MV-4-11 (cell line): Measurements from ENCODE around the gene ZNF878.

Experiments
- DNase-seq: peaks from one replicate; lab custom pipeline; 2025; lab: John Stamatoyannopoulos, UW

ZNF878 gene

DNA sequence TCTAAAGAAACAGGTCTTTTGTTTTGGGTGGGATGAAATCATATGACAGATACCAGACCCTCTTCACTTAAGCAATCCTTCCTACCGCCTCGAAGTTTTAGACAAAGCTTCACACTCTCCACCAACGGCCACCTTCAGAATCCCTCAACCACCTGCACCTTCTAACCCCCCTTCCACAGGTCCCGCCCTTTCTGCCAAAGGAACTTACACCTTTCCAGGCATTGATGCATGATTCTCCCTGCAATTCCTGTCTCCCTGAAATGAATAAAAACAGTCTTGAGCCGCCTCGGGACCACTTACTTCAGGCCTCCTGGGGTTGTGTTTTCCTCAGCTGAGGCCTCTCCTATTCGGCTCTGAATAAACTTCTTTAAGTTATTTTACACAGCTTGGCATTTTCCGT, 18.1 kb downstream of the ZNF878 start:
- no peak for DNase-seq

DNA sequence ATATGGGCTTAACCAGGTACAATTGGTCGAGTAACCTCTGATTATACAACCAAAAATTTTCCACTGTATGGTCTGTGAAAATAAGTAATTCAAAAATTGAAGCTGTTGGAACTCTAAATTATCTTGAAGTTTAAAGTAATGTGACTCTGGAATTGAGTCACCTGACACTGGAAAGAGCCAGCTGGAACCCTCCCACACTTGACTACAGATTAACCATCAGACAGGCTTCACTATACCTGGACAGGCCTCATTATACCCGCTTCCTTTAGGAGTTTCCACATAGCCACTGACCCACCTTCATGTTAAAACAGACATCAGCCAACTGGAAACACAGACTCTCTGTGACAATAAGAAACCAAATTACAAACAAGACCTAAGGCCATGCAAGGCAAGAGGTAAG, 18.6 kb downstream of the ZNF878 start:
- DNase-seq: no peak

DNA sequence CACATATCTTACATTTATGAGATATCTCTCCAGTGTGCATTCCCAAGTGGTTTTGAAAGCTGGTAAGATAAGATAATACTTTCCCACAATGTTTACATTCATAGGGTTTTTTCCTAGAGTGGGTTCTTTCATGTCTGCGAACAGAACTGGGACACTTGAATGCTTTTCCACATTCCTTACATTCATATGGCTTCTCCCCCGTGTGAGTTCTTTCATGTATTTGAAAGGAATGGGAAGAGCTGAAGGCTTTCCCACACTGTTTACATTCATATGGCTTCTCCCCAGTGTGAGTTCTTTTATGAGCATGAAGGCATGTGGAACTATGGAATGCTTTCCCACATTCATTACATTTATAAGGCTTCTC, 37.0 kb downstream of the ZNF878 start:
- DNase-seq: no peak

DNA sequence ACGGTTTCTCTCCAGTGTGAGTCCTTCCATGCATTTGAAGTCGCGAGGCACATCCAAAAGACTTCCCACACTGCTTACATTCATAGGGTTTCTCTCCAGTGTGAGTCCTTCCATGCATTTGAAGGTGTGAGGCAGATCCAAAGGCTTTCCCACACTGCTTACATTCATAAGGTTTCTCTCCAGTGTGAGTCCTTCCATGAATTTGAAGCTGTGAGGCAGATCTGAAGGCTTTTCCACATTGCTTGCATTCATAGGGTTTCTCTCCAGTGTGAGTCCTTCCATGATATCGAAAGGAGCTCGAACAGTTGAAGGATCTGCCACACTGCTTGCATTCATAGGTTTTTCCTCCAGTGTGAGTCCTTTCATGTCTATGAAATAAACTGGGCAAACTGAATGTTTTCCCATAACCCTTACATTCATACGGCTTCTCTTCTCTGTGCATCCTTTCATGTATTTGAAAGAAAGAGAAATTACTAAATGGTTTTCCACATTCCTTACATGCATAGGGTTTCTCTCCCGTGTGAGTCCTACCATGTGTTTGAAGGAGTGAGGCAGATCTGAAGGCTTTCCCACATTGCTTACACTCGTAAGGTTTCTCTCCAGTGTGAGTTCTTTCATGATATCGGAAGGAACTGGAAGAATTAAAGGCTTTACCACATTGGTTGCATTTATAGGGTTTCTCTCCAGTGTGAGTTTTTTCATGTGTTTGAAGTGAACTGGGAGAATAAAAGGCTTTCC, 37.6 kb downstream of the ZNF878 start:
- DNase-seq: no peak

DNA sequence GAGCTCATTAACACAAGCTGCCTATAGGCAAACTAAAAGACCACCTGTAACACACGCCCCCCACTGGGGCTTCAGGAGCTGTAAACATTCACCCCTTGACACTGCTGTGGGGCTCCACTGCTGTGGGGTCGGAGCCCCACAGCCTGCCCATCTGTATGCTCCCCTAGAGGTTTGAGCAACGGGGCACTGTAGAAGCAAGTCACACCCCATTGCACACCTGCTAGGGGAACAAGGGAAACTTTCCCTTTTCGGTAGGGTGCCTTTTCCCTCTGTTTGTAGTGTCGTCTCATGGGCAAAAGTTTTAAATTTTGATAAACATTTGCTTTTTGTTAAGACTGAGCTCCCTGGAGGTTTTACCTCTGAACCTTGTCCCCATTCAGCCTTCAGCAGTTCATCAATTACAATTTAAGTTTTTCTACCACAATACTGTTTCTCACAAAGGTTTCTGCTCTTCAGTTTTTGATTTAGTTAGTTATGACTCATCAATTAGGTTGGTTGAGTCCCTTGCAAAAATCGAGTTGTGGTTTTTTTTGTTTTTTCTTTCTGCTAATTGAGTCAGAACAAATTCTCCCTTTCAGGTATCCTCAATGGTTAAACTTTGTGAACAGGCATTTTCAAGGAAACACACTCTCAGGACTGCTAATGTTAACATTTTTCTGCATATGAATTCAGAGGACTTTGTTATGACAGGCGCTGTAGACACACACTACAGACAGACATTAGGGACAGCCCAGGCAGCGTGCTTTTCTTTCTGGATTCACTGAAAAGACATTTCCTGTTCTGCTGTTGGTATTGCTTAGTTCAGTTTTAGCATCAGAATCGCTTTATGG, 52.4 kb downstream of the ZNF878 start:
- no peak for DNase-seq

DNA sequence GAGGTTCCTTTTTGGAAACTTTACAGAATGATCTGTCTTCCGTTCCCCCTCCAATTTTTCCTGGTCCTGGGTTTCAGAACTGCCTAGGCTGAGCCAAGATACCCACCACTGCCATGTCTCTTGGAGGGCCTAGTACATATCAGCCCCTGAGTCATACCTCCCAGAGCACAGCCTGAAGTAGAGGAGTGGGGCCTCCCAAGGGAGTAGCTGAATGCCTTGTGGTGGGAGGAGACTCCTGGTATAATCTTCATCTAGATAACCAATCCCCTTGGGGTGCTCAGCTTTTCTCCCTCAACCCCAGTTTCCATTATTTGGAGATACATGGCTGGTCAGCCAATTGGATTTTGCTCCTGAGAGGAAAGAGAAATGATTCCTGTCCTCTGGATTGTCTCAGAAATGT, 57.6 kb downstream of the ZNF878 start:
- no peak for DNase-seq
